Left cardiac atrium (tissue), 4 donors: ENCODE results near the gene SOX1. TPM values are rescaled to one million over a fixed set of nuclear protein-coding genes. Genes with fewer than 3 reads are reported as not detected.

Source experiments
- ATAC-seq, 2 donors: fragments of 200-7000 bp; cut with Tn5 transposase; one replicate each; pipeline ENCODE4 v1.9.1; 2020; ENCODE audit warnings: mild to moderate bottlenecking in 2 of 2, moderate library complexity in 2 of 2
- DNase-seq: peaks from one replicate; pipeline ENCODE4 v3.0.0-alpha.2; 2020
- intact Hi-C, 2 donors: fragments of 100-400 bp; cut with DNase I; formaldehyde crosslinking; loops; one replicate each; pipeline versions ENCODE4 v1.14.1 to v1.15.1; 2022 to 2023
- total RNA-seq, 2 donors: library from RNA; stranded (reverse); fragmentation: NEBNext Ultra II Directional; extraction: Animal tissue kit (Norgen Biotek cat#: 25700); gene quantifications; one replicate each; pipeline ENCODE4 v1.2.1, GENCODE V29; 2021
- donor health status: DM: no; HTN: yes; CAD: no.
- donor health status: DM: no; HTN: yes; CAD: no; lungs with severe emphysema.
- donor health status: DM: yes; HTN: yes; CAD: no.
- donor health status: Dilated cardiomyopathy.

SOX1 gene
- total RNA-seq, 2 donors from 2014 or later = not detected

- DNase-seq (no peak), ATAC-seq (no peak)
- intact Hi-C loops = no loop called here
Measured at GRCh38 chr13:112117258-112117954, 50.5 kb downstream of the SOX1 start.

DNA sequence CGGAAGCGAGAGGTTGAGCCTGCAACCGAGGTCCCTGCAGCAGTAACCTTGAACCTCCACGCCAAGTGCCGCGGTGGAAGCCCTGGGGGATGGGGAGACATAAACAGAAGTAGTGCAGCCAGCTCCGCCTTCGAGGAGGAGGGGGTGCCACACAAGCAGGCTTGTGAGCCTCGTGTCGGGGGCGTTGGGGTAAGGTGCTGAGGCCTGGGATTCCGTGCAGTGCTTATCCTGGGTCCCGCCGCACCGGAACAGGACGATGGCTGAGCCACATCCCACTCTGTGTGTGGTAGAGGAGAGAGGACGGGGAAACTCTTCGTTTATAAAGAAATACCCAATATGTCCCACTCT is 51.0 kb downstream of the SOX1 start:
- no peak for ATAC-seq
- intact Hi-C loops = no loop called here
- DNase-seq = no peak

DNA sequence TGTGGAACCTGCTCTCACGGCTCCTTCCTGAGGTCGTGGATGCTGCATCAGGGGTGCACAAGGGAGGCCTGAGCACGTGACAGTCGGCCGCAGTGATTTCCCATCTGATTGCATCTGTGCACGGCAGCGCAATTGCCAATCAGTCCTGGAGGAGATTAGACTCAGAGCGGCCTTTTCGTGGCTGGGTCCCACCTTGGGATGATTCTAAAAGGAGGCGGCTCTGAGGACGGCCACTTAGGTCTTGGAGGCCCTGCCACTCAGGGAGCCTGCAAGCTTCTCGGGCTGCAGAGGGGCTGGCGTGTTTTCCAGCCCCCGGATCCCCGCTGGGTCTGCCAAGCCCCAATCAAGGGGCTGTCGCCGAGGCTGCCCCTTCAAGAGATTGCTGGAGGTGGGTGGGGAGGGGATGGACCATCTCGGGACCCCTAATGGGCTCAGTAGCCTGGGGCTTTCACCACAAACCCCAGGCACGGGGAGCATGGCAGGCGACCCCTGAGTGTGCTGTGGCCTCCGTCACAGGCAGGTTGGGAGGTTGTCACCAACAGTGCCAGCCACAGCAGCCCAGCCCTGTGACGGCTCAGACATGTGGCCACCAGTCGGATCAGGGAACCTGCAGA is 51.6 kb downstream of the SOX1 start:
- ATAC-seq = no peak
- DNase-seq = no peak
- intact Hi-C loops = no loop called here

DNA sequence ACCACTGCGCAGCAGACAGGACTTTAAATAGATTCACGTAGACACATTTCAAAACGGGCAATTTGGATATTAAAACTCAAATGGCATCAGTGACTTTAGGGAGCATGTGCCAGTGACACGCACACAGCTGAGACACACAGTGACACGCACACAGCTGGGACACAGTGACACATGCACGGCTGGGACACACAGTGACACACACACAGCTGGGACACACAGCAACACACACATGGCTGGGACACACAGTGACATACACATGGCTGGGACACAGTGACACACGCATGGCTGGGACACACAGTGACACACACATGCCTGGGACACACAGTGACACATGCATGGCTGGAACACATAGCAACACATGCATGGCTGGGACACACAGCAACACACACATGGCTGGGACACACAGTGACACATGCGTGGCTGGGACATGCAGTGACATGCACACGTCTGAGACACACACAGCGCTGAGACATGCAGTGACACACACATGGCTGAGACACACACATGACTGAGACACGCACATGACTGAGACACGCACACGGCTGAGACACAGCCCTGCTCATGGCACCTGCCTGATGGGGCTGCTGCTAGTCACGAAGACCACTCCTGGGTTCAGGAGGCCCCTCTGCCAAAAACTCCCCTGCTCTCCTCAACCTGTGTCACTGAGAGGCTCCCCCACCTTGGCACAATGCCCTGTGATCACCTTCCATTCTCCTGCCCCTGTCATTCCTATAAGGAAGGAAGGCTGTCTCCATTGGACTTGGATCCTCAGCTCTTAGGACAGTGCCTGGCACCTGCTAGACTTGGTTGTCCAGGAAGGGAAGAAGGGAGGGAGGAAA is 52.5 kb downstream of the SOX1 start:
- DNase-seq = no peak
- intact Hi-C loops = no loop called here
- ATAC-seq = no peak

DNA sequence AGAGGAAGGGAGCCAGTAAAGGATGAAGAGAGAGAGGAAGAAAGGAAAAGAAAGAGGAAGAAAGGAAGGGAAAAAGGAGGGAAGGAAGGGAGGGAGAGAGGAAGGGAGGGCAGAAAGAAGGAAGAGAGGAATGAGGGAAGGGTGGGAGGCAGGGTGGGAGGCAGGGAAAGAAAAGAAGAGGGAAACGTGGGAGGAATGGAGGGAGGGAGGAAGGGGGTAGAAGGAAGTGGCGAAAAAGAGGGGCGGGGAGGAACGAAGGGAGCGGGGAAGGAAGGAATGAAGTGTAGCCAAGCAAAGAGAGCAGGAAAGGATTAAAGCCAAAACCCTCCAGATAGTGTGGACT is 53.1 kb downstream of the SOX1 start:
- intact Hi-C loops = no loop called here
- DNase-seq = no peak

More for the DNA sequence above, 53.1 kb downstream of the SOX1 start:
- ATAC-seq = no peak
